MM.1S (cell line): Measurements from ENCODE around the gene C22orf15.

Experiments used
- CTCF ChIP-seq: fragments of 300-600 bp; sonication (generic); IDR thresholded peaks from 2 replicates; pipeline ENCODE4 v1.5.1; 2016; ENCODE audit warnings: antibody characterized with exemption, low read length, mixed read lengths
- EZH2phosphoT487 ChIP-seq: fragments of 300-600 bp; sonication (generic); IDR thresholded peaks from 2 replicates; pipeline ENCODE4 v1.6.1; 2018; ENCODE audit warnings: antibody characterized with exemption, low read length

- no peak for TF ChIP-seq CTCF
- no peak for TF ChIP-seq EZH2phosphoT487
Observed at GRCh38 chr22:23781511-23782183, 18.9 kb downstream of the C22orf15 start.
